Activated naive CD4-positive, alpha-beta T cell treated with Interleukin-2 at 50 U/mL for 16 hours (primary cell): Measurements from ENCODE around the gene FRMD7.
"Not testable (repeated sequence)": the region's sequence is repeated elsewhere in the genome, so short reads cannot be mapped to it uniquely, and the experiment has no call there.

Experiments
- DNase-seq: peaks from one replicate; pipeline ENCODE4 v3.0.0-alpha.2; 2020

The FRMD7 gene

GRCh38 chrX:132092439-132093065 lies 35.3 kb downstream of the FRMD7 start:
- DNase-seq = peak; percentile 42

- DNase-seq = no peak
Measured at GRCh38 chrX:132090403-132091159, 37.2 kb downstream of the FRMD7 start.

- DNase-seq = no peak
Measured at GRCh38 chrX:132088864-132089263, 39.0 kb downstream of the FRMD7 start.

GRCh38 chrX:132086672-132087071 lies 41.1 kb downstream of the FRMD7 start:
- DNase-seq = no peak

- no peak for DNase-seq
Measured at GRCh38 chrX:132085786-132086185, 42.0 kb downstream of the FRMD7 start.

GRCh38 chrX:132077912-132078311 lies 49.9 kb downstream of the FRMD7 start:
- no peak for DNase-seq

GRCh38 chrX:132077414-132077813 lies 50.4 kb downstream of the FRMD7 start:
- DNase-seq = no peak

- DNase-seq = no peak
Measured at GRCh38 chrX:132071254-132071653, 56.6 kb downstream of the FRMD7 start.

GRCh38 chrX:132068405-132068804 lies 59.4 kb downstream of the FRMD7 start:
- DNase-seq = no peak

GRCh38 chrX:132063862-132064261 lies 64.0 kb downstream of the FRMD7 start:
- no peak for DNase-seq

GRCh38 chrX:132063334-132063733 lies 64.5 kb downstream of the FRMD7 start:
- no peak for DNase-seq

- DNase-seq = no peak
Measured at GRCh38 chrX:132059973-132060540, 67.8 kb downstream of the FRMD7 start.

GRCh38 chrX:132058975-132059374 lies 68.8 kb downstream of the FRMD7 start:
- no peak for DNase-seq

GRCh38 chrX:132058050-132058449 lies 69.8 kb downstream of the FRMD7 start:
- DNase-seq = no peak

- DNase-seq = not testable (repeated sequence)
Measured at GRCh38 chrX:132051778-132052177, 76.0 kb downstream of the FRMD7 start.

GRCh38 chrX:132046533-132046932 lies 81.3 kb downstream of the FRMD7 start:
- no peak for DNase-seq

- DNase-seq = no peak
Measured at GRCh38 chrX:132045456-132045855, 82.4 kb downstream of the FRMD7 start.

- DNase-seq = no peak
Measured at GRCh38 chrX:132044953-132045352, 82.9 kb downstream of the FRMD7 start.

- no peak for DNase-seq
Measured at GRCh38 chrX:132043977-132044376, 83.8 kb downstream of the FRMD7 start.

GRCh38 chrX:132041015-132041414 lies 86.8 kb downstream of the FRMD7 start:
- no peak for DNase-seq

GRCh38 chrX:132040066-132040465 lies 87.8 kb downstream of the FRMD7 start:
- DNase-seq = no peak

GRCh38 chrX:132037479-132037993 lies 90.3 kb downstream of the FRMD7 start:
- DNase-seq = no peak

GRCh38 chrX:132034648-132035047 lies 93.2 kb downstream of the FRMD7 start:
- no peak for DNase-seq

- DNase-seq = no peak
Measured at GRCh38 chrX:132033166-132033565, 94.7 kb downstream of the FRMD7 start.
